Adrenal gland (tissue), 5 donors: ENCODE results near the gene DLG4.
"Not testable (repeated sequence)": the region's sequence is repeated elsewhere in the genome, so short reads cannot be mapped to it uniquely, and the experiment has no call there.

Experiments
- CTCF ChIP-seq, 6 experiments: fragments of 450-650 bp in 4 of 6; fragments of 200-600 bp in 2 of 6; sonication (generic) in 1 of 6; IDR thresholded peaks; 1 replicate in 5 of 6; 2 replicates in 1 of 6; pipeline versions ENCODE4 v1.5.1 to v1.8.0; 2016 to 2021; ENCODE audit warnings: antibody characterized with exemption in 6 of 6, mild to moderate bottlenecking in 2 of 6, moderate library complexity in 1 of 6
- POLR2A ChIP-seq, 2 donors: fragments of 450-650 bp; IDR thresholded peaks; one replicate each; pipeline ENCODE4 v1.6.1; 2017; ENCODE audit warnings: antibody characterized with exemption in 2 of 2, mild to moderate bottlenecking in 2 of 2, moderate library complexity in 1 of 2
- donor health status: DM: no; HTN: no; CAD: no.

- not testable (repeated sequence) for TF ChIP-seq CTCF, POLR2A (IDR thresholded peaks at IDR 0.05)
Measured at GRCh38 chr17:7168841-7169564, 50.6 kb downstream of the DLG4 start.
